H1 (cell line): ENCODE measurements around the gene FAM43B. TPM values are rescaled to one million over a fixed set of nuclear protein-coding genes. Genes with fewer than 3 reads are reported as not detected.

Experiments
- CTCF ChIA-PET: fragments of 300-600 bp; sonication (Branson Sonifier 250); formaldehyde crosslinking; loops from one replicate; lab custom pipeline; 2021; ENCODE audit not compliant: partially characterized antibody; lab: Charles Lee
- POLR2A ChIA-PET: fragments of 300-600 bp; sonication (Branson Sonifier 250); formaldehyde crosslinking; loops from one replicate; lab custom pipeline; 2021; ENCODE audit warnings: inconsistent platforms; ENCODE audit not compliant: partially characterized antibody; lab: Charles Lee
- DNase-seq, 2 experiments: peaks; one replicate each; pipeline versions ENCODE4 v3.0.0 to v3.0.0-alpha.2; 2010 to 2022; ENCODE audit warnings: low spot score in 2 of 2, low read depth in 1 of 2, mixed read lengths in 1 of 2
- FAIRE-seq: peaks from 2 replicates; lab custom pipeline; 2011; peaks lifted over from hg19 to GRCh38; lab: Jason Lieb, UNC
- H2AFZ ChIP-seq: 2 replicates; pipeline ENCODE4 v1.8.1; 2012; ENCODE audit warnings: low read length, inconsistent platforms
- H2AK5ac ChIP-seq: 2 replicates; pipeline ENCODE4 v1.6.1; 2013; ENCODE audit warnings: low read depth, low read length
- H2BK120ac ChIP-seq: replicated peaks from 2 replicates; pipeline ENCODE3; 2013; ENCODE audit warnings: low read depth, low read length, inconsistent platforms
- H2BK12ac ChIP-seq: 2 replicates; pipeline ENCODE4 v1.6.1; 2013; ENCODE audit warnings: low read depth, low read length
- H2BK15ac ChIP-seq: 2 replicates; pipeline ENCODE4 v1.6.1; 2013; ENCODE audit warnings: low read length
- H2BK20ac ChIP-seq: 2 replicates; pipeline ENCODE4 v1.6.1; 2013; ENCODE audit warnings: low read length
- H2BK5ac ChIP-seq: 2 replicates; pipeline ENCODE4 v1.6.1; 2013; ENCODE audit warnings: low read depth, low read length
- H3K14ac ChIP-seq: 2 replicates; pipeline ENCODE4 v1.6.1; 2013; ENCODE audit warnings: inconsistent platforms; ENCODE audit not compliant: insufficient read length
- H3K18ac ChIP-seq: 2 replicates; pipeline ENCODE4 v1.6.1; 2013; ENCODE audit warnings: low read length; ENCODE audit errors: extremely low read depth
- H3K23ac ChIP-seq: 2 replicates; pipeline ENCODE4 v1.6.1; 2013; ENCODE audit warnings: inconsistent platforms; ENCODE audit not compliant: insufficient read length
- H3K23me2 ChIP-seq: 2 replicates; pipeline ENCODE4 v1.6.1; 2013; ENCODE audit warnings: low read depth, low read length
- H3K27ac ChIP-seq: 2 replicates; pipeline ENCODE4 v1.6.1; 2011; ENCODE audit warnings: low read depth, low read length, inconsistent platforms
- H3K27me3 ChIP-seq, 4 experiments: replicated peaks in 1 of 4; 1 replicate in 1 of 4; 2 replicates in 3 of 4; pipeline versions ENCODE4 v1.6.1 to v1.8.1; 2011 to 2013; ENCODE audit warnings: low read length in 3 of 4, mild to moderate bottlenecking in 3 of 4, inconsistent platforms in 2 of 4, mixed read lengths in 2 of 4, moderate library complexity in 1 of 4; ENCODE audit not compliant: control insufficient read depth in 3 of 4, insufficient read depth in 3 of 4; ENCODE audit errors: extremely low read depth in 1 of 4
- H3K36me3 ChIP-seq, 4 experiments: 2 replicates each; pipeline versions ENCODE4 v1.6.1 to v1.8.1; 2011 to 2013; ENCODE audit warnings: mild to moderate bottlenecking in 4 of 4, low read length in 3 of 4, moderate library complexity in 2 of 4, control low read depth in 1 of 4, inconsistent platforms in 1 of 4; ENCODE audit not compliant: insufficient read depth in 4 of 4, control insufficient read depth in 2 of 4
- H3K4ac ChIP-seq: replicated peaks from 2 replicates; pipeline ENCODE3; 2013; ENCODE audit warnings: low read length, low read depth, mixed read lengths, inconsistent platforms; ENCODE audit not compliant: insufficient read length
- H3K4me1 ChIP-seq, 4 experiments: replicated peaks in 1 of 4; 1 replicate in 1 of 4; 2 replicates in 3 of 4; pipeline versions ENCODE4 v1.6.1 to v1.8.1; 2011 to 2013; ENCODE audit warnings: low read length in 3 of 4, inconsistent platforms in 2 of 4, mixed read lengths in 1 of 4; ENCODE audit not compliant: insufficient read depth in 4 of 4, control insufficient read depth in 3 of 4
- H3K4me2 ChIP-seq, 2 experiments: 2 replicates each; pipeline versions ENCODE4 v1.6.1 to v1.8.1; 2011 to 2013; ENCODE audit warnings: low read depth in 2 of 2, low read length in 2 of 2, control low read depth in 1 of 2, inconsistent platforms in 1 of 2, mild to moderate bottlenecking in 1 of 2; ENCODE audit not compliant: insufficient read depth in 1 of 2
- H3K4me3 ChIP-seq, 4 experiments: fragments of 200-600, 300-600 bp in 1 of 4; sonication (generic), shearing (Covaris generic), sonication (Bioruptor Twin) in 1 of 4; 2 replicates each; pipeline versions ENCODE4 v1.5.1 to v1.8.1; 2011 to 2016; ENCODE audit warnings: low read length in 4 of 4, low read depth in 3 of 4, control low read depth in 2 of 4, inconsistent platforms in 2 of 4, mild to moderate bottlenecking in 2 of 4, mixed read lengths in 1 of 4, moderate library complexity in 1 of 4; ENCODE audit not compliant: insufficient read depth in 2 of 4; ENCODE audit errors: extremely low read depth in 1 of 4
- H3K56ac ChIP-seq: replicated peaks from 2 replicates; pipeline ENCODE3; 2013; ENCODE audit warnings: low read depth, mild to moderate bottlenecking, mixed read lengths, low read length, inconsistent platforms; ENCODE audit not compliant: insufficient read length
- H3K79me1 ChIP-seq: 2 replicates; pipeline ENCODE4 v1.6.1; 2013; ENCODE audit warnings: low read depth, low read length, control low read depth
- H3K79me2 ChIP-seq, 2 experiments: 2 replicates each; pipeline versions ENCODE4 v1.6.1 to v1.8.1; 2012 to 2013; ENCODE audit warnings: low read length in 2 of 2, mild to moderate bottlenecking in 2 of 2, inconsistent platforms in 1 of 2; ENCODE audit not compliant: insufficient read depth in 2 of 2, control insufficient read depth in 1 of 2
- H3K9ac ChIP-seq, 4 experiments: replicated peaks in 1 of 4; 1 replicate in 1 of 4; 2 replicates in 3 of 4; pipeline versions ENCODE4 v1.6.1 to v1.8.1; 2011 to 2013; ENCODE audit warnings: low read depth in 3 of 4, low read length in 3 of 4, control low read depth in 2 of 4, mild to moderate bottlenecking in 2 of 4, moderate library complexity in 2 of 4, inconsistent platforms in 1 of 4; ENCODE audit errors: extremely low read depth in 1 of 4
- H3K9me3 ChIP-seq, 2 experiments: 2 replicates each; pipeline versions ENCODE4 v1.6.1 to v1.8.1; 2012 to 2013; ENCODE audit warnings: mild to moderate bottlenecking in 2 of 2, moderate library complexity in 2 of 2, control low read depth in 1 of 2, inconsistent platforms in 1 of 2, low read depth in 1 of 2, low read length in 1 of 2, mixed read lengths in 1 of 2; ENCODE audit not compliant: insufficient read depth in 2 of 2
- H4K20me1 ChIP-seq, 2 experiments: replicated peaks in 1 of 2; 2 replicates each; pipeline versions ENCODE3 to v1.8.1; 2011 to 2013; ENCODE audit warnings: inconsistent platforms in 2 of 2, low read length in 2 of 2, mild to moderate bottlenecking in 1 of 2; ENCODE audit not compliant: insufficient read depth in 2 of 2, control insufficient read depth in 1 of 2
- H4K5ac ChIP-seq: 2 replicates; pipeline ENCODE4 v1.6.1; 2013; ENCODE audit warnings: low read length, low read depth, mixed read lengths, inconsistent platforms; ENCODE audit not compliant: insufficient read length
- H4K8ac ChIP-seq: 2 replicates; pipeline ENCODE4 v1.8.0; 2013; ENCODE audit warnings: mild to moderate bottlenecking, moderate library complexity, low read length, inconsistent platforms; ENCODE audit not compliant: insufficient read depth; ENCODE audit errors: extremely low read depth
- H4K91ac ChIP-seq: replicated peaks from 2 replicates; pipeline ENCODE3; 2013; ENCODE audit warnings: low read length, mixed read lengths, inconsistent platforms; ENCODE audit not compliant: insufficient read length
- BCL11A ChIP-seq, 2 experiments: IDR thresholded peaks; one replicate each; pipeline ENCODE4 v1.6.1; 2011; ENCODE audit warnings: low read depth in 2 of 2, low read length in 2 of 2, mild to moderate bottlenecking in 2 of 2
- BRCA1 ChIP-seq: IDR thresholded peaks from 2 replicates; pipeline ENCODE4 v1.6.1; 2012; ENCODE audit warnings: low read depth, low read length, improper control_type of control experiment
- CEBPB ChIP-seq: IDR thresholded peaks from 2 replicates; pipeline ENCODE4 v1.6.1; 2012; ENCODE audit warnings: low read depth, low read length
- KDM5A ChIP-seq: fragments of 200-600 bp; IDR thresholded peaks from 2 replicates; pipeline ENCODE4 v1.7.1; 2012; ENCODE audit warnings: mild to moderate bottlenecking, low read length, inconsistent platforms, mixed read lengths
- PHF8 ChIP-seq: fragments of 200-600 bp; sonication (generic); conservative IDR thresholded peaks from 2 replicates; pipeline ENCODE4 v1.7.1; 2012; ENCODE audit warnings: low read depth, mild to moderate bottlenecking, inconsistent platforms, low read length, moderate library complexity
- RFX5 ChIP-seq: IDR thresholded peaks from 2 replicates; pipeline ENCODE4 v1.6.1; 2011; ENCODE audit warnings: low read depth, low read length, improper control_type of control experiment, borderline replicate concordance
- RNF2 ChIP-seq: fragments of 200-900, 300-1000 bp; sonication (generic); IDR thresholded peaks from 2 replicates; pipeline ENCODE4 v1.7.1; 2016; ENCODE audit warnings: borderline replicate concordance, low read depth, mild to moderate bottlenecking, antibody characterized with exemption, low read length; ENCODE audit not compliant: poor library complexity, severe bottlenecking; ENCODE audit errors: missing control alignments
- SRF ChIP-seq: IDR thresholded peaks from 2 replicates; pipeline ENCODE4 v1.6.1; 2011; ENCODE audit warnings: mild to moderate bottlenecking, low read depth, low read length, moderate library complexity
- SUZ12 ChIP-seq: fragments of 200-600 bp; sonication (generic); IDR thresholded peaks from 2 replicates; pipeline ENCODE4 v1.6.1; 2012; ENCODE audit warnings: mild to moderate bottlenecking, inconsistent platforms, low read length, moderate library complexity, mixed read lengths
- WGBS, 2 experiments: shearing (Covaris generic) in 1 of 2; methylation state at CpG; one replicate each; pipeline versions ENCODE4 v1.1.6 to v1.1.7; 2013 to 2015; ENCODE audit warnings: low lambda C conversion rate in 2 of 2, mixed read lengths in 2 of 2, inconsistent platforms in 1 of 2, low coverage in 1 of 2, missing lambda C conversion rate in 1 of 2; ENCODE audit not compliant: insufficient replicate concordance in 2 of 2, insufficient coverage in 1 of 2, insufficient read length in 1 of 2; ENCODE audit errors: extremely low coverage in 1 of 2, missing lambda C conversion rate in 1 of 2; 5-methylcytosine and 5-hydroxymethylcytosine counted together
- polyA plus RNA-seq, 7 experiments: library from polyadenylated mRNA; depleted of rRNA in 3 of 7; stranded (reverse) in 5 of 7; unstranded in 2 of 7; fragments of >200 nt in 5 of 7; fragments of 200-250 nt in 2 of 7; gene quantifications; 1 replicate in 5 of 7; 2 replicates in 1 of 7; 4 replicates in 1 of 7; pipeline versions ENCODE4 v1.2.1 to v1.2.3, GENCODE V29; 2011 to 2013; ENCODE audit warnings: missing spikeins in 2 of 7, mixed read lengths in 2 of 7
- total RNA-seq: library from RNA; stranded (reverse); fragmentation: NEBNext Ultra II Directional; extraction: Animal tissue kit (Norgen Biotek cat#: 25700); gene quantifications from 2 replicates; pipeline ENCODE4 v1.2.1, GENCODE V29; 2021

FAM43B gene
- total and polyA plus RNA-seq, 2 of the 8 experiments (the other 6 are each of a cell fraction or from before 2014, with no cell fraction given): 0.88 to 2.2 TPM

GRCh38 chr1:20552728-20553445 is 514 bp downstream of the FAM43B start:
- no peak overlapping the region for H2AK5ac ChIP-seq
- peak overlapping the region; percentile 7 to 67 (median 42) for H3K4me3 ChIP-seq
- TF ChIP-seq RFX5: no peak
- no peak for TF ChIP-seq BCL11A (IDR thresholded peaks at IDR 0.05; ENCODE audit: low read depth in 2 of 2, low read length in 2 of 2)
- no peak for TF ChIP-seq BRCA1
- TF ChIP-seq SRF: no peak
- TF ChIP-seq RNF2: peak; percentile 75
- TF ChIP-seq KDM5A: no peak
- TF ChIP-seq PHF8: 0 out of 2 replicates have a peak, but pooled peaks have one; percentile 16
- peak; percentile 93 for TF ChIP-seq SUZ12
- no peak for TF ChIP-seq CEBPB

More at GRCh38 chr1:20552728-20553445, 514 bp downstream of the FAM43B start:
- peaks cover 0 to 21% (median 11%) of the 10 kb centered on the region in 4 experiments; a peak in 4 of 7 replicates for H3K4me1 ChIP-seq
- H2BK120ac ChIP-seq: no peak overlapping the region
- H3K27me3 ChIP-seq: peaks cover 34 to 60% (median 54%) of the 10 kb centered on the region in 4 experiments
- no peak overlapping the region for H2BK5ac ChIP-seq
- FAIRE-seq (no peak), DNase-seq (peak in 1 of 2 experiments; percentile 77)
- H2AFZ ChIP-seq: peak overlapping the region; percentile 22; the same call in 1 of the 2 replicates
- peak overlapping the region; percentile 88; the same call in 1 of the 2 replicates for H2BK15ac ChIP-seq
- H4K91ac ChIP-seq: peak overlapping the region; percentile 74
- peak overlapping the region; percentile 83 for H4K8ac ChIP-seq
- WGBS, 2 experiments: 2% methylated on average over 65 of the region's 82 CpGs; no CpG with 5 or more reads in 1 of the 2 experiments
- POLR2A ChIA-PET: interaction anchor here (0.5 to 2.3 kb wide), 6 partner anchors 10 to 886 kb away, joined by 3 to 5 read pairs (median 4); partner anchors contain the start of gene DDOST
- no peak overlapping the region for H3K9ac ChIP-seq
- no peak overlapping the region for H3K14ac ChIP-seq
- H3K56ac ChIP-seq: no peak overlapping the region
- H2BK20ac ChIP-seq: no peak overlapping the region
- peaks cover 0 to 2% of the 10 kb centered on the region in 2 experiments for H4K20me1 ChIP-seq
- no peaks in the 10 kb centered on the region for H3K9me3 ChIP-seq
- H3K18ac ChIP-seq: peak overlapping the region; percentile 60; the same call in 1 of the 2 replicates
- H3K36me3 ChIP-seq: peaks cover 0 to 5% (median 0%) of the 10 kb centered on the region in 4 experiments; a peak in 1 of 8 replicates
- H3K4me2 ChIP-seq: peak overlapping the region; percentile 64 to 96
- CTCF ChIA-PET: interaction anchor here (0.6 to 2.1 kb wide), 8 partner anchors 22 to 101 kb away, joined by 3 to 7 read pairs (median 4); partner anchors contain the start of genes CDA and PINK1
- H4K5ac ChIP-seq: no peak overlapping the region
- no peak overlapping the region for H3K23ac ChIP-seq
- H3K4ac ChIP-seq: no peak overlapping the region
- H3K23me2 ChIP-seq: peaks cover 19% of the 10 kb centered on the region; the same call in 1 of the 2 replicates
- peak overlapping the region; percentile 90; the same call in 1 of the 2 replicates for H2BK12ac ChIP-seq
- no peak overlapping the region for H3K27ac ChIP-seq
- H3K79me1 ChIP-seq: no peaks in the 10 kb centered on the region
- no peaks in the 10 kb centered on the region for H3K79me2 ChIP-seq
